ENCODE measurements around the gene RFPL4A. TPM values are rescaled to one million over a fixed set of nuclear protein-coding genes. Genes with fewer than 3 reads are reported as not detected.
"Not testable (repeated sequence)": the region's sequence is repeated elsewhere in the genome, so short reads cannot be mapped to it uniquely, and the experiment has no call there.

RFPL4A gene
- polyA plus RNA-seq = not detected

- WGBS, 2 donors = 85 to 88% methylated on average over 2 of the region's 3 CpGs
- not testable (repeated sequence) for H3K36me3 ChIP-seq (ENCODE audit: control insufficient read depth in 2 of 2, insufficient read depth in 2 of 2, low read length in 1 of 2); H3K4me1 ChIP-seq (ENCODE audit: control insufficient read depth in 2 of 2, insufficient read depth in 2 of 2, low read length in 1 of 2); H3K4me3 ChIP-seq (ENCODE audit: low read depth in 1 of 2, low read length in 2 of 2); H3K27ac ChIP-seq (ENCODE audit: low read depth in 2 of 2, low read length in 1 of 2); H3K27me3 ChIP-seq (ENCODE audit: control insufficient read depth in 1 of 2, insufficient read depth in 2 of 2, low read length in 2 of 2); H3K9me3 ChIP-seq (ENCODE audit: control insufficient read depth in 2 of 2, insufficient read depth in 1 of 2, low read depth in 1 of 2, low read length in 1 of 2)
These were observed at the start of gene RFPL4A for GRCh38 chr19:55758797-55759196. Gene RFPL4A, plus strand, starts transcription at chr19:55759097. Its CDS starts 2,704 bp downstream, at chr19:55761801.

GRCh38 chr19:55711719-55712118 lies 47.2 kb upstream of the RFPL4A start:
- Histone ChIP-seq H3K9me3 (ENCODE audit: control insufficient read depth in 2 of 2, insufficient read depth in 1 of 2, low read depth in 1 of 2, low read length in 1 of 2) (no peaks in the 10 kb centered on the region), H3K4me1 (ENCODE audit: control insufficient read depth in 2 of 2, insufficient read depth in 2 of 2, low read length in 1 of 2) (no peaks in the 10 kb centered on the region), H3K4me3 (ENCODE audit: low read depth in 1 of 2, low read length in 2 of 2) (no peak overlapping the region), H3K36me3 (ENCODE audit: control insufficient read depth in 2 of 2, insufficient read depth in 2 of 2, low read length in 1 of 2) (no peaks in the 10 kb centered on the region), H3K27me3 (ENCODE audit: control insufficient read depth in 1 of 2, insufficient read depth in 2 of 2, low read length in 2 of 2) (no peaks in the 10 kb centered on the region), H3K27ac (ENCODE audit: low read depth in 2 of 2, low read length in 1 of 2) (no peak overlapping the region)
- 74 to 76% methylated on average over 18 of the region's 18 CpGs for WGBS, 2 donors

GRCh38 chr19:55712804-55713631 lies 45.9 kb upstream of the RFPL4A start:
- H3K27me3 ChIP-seq (ENCODE audit: control insufficient read depth in 1 of 2, insufficient read depth in 2 of 2, low read length in 2 of 2) = no peaks in the 10 kb centered on the region
- 75 to 76% methylated on average over 2 of the region's 3 CpGs for WGBS, 2 donors
- no peaks in the 10 kb centered on the region for H3K36me3 ChIP-seq (ENCODE audit: control insufficient read depth in 2 of 2, insufficient read depth in 2 of 2, low read length in 1 of 2)
- H3K4me1 ChIP-seq (ENCODE audit: control insufficient read depth in 2 of 2, insufficient read depth in 2 of 2, low read length in 1 of 2) = no peaks in the 10 kb centered on the region
- no peak overlapping the region for H3K27ac ChIP-seq (ENCODE audit: low read depth in 2 of 2, low read length in 1 of 2)
- H3K4me3 ChIP-seq (ENCODE audit: low read depth in 1 of 2, low read length in 2 of 2) = no peak overlapping the region
- H3K9me3 ChIP-seq (ENCODE audit: control insufficient read depth in 2 of 2, insufficient read depth in 1 of 2, low read depth in 1 of 2, low read length in 1 of 2) = no peaks in the 10 kb centered on the region

GRCh38 chr19:55716531-55716930 lies 42.4 kb upstream of the RFPL4A start:
- no peak overlapping the region for H3K4me3 ChIP-seq (ENCODE audit: low read depth in 1 of 2, low read length in 2 of 2)
- no peaks in the 10 kb centered on the region for H3K4me1 ChIP-seq (ENCODE audit: control insufficient read depth in 2 of 2, insufficient read depth in 2 of 2, low read length in 1 of 2)
- H3K27me3 ChIP-seq (ENCODE audit: control insufficient read depth in 1 of 2, insufficient read depth in 2 of 2, low read length in 2 of 2) = no peaks in the 10 kb centered on the region
- H3K27ac ChIP-seq (ENCODE audit: low read depth in 2 of 2, low read length in 1 of 2) = no peak overlapping the region
- 82 to 83% methylated on average over 15 of the region's 15 CpGs for WGBS, 2 donors
- H3K36me3 ChIP-seq (ENCODE audit: control insufficient read depth in 2 of 2, insufficient read depth in 2 of 2, low read length in 1 of 2) = no peaks in the 10 kb centered on the region
- peaks cover 2 to 4% of the 10 kb centered on the region in 2 donors for H3K9me3 ChIP-seq (ENCODE audit: control insufficient read depth in 2 of 2, insufficient read depth in 1 of 2, low read depth in 1 of 2, low read length in 1 of 2)

GRCh38 chr19:55717251-55717650 lies 41.6 kb upstream of the RFPL4A start:
- Histone ChIP-seq H3K27ac (ENCODE audit: low read depth in 2 of 2, low read length in 1 of 2) (no peak overlapping the region), H3K9me3 (ENCODE audit: control insufficient read depth in 2 of 2, insufficient read depth in 1 of 2, low read depth in 1 of 2, low read length in 1 of 2) (peaks cover 2 to 4% of the 10 kb centered on the region in 2 donors), H3K27me3 (ENCODE audit: control insufficient read depth in 1 of 2, insufficient read depth in 2 of 2, low read length in 2 of 2) (no peaks in the 10 kb centered on the region), H3K4me3 (ENCODE audit: low read depth in 1 of 2, low read length in 2 of 2) (no peak overlapping the region), H3K4me1 (ENCODE audit: control insufficient read depth in 2 of 2, insufficient read depth in 2 of 2, low read length in 1 of 2) (no peaks in the 10 kb centered on the region), H3K36me3 (ENCODE audit: control insufficient read depth in 2 of 2, insufficient read depth in 2 of 2, low read length in 1 of 2) (no peaks in the 10 kb centered on the region)
- WGBS, 2 donors = 71 to 75% methylated on average over 11 of the region's 11 CpGs

GRCh38 chr19:55717879-55718711 lies 40.8 kb upstream of the RFPL4A start:
- 39 to 42% methylated on average over 13 of the region's 13 CpGs for WGBS, 2 donors
- H3K9me3 ChIP-seq (ENCODE audit: control insufficient read depth in 2 of 2, insufficient read depth in 1 of 2, low read depth in 1 of 2, low read length in 1 of 2); H3K27ac ChIP-seq (ENCODE audit: low read depth in 2 of 2, low read length in 1 of 2); H3K36me3 ChIP-seq (ENCODE audit: control insufficient read depth in 2 of 2, insufficient read depth in 2 of 2, low read length in 1 of 2); H3K4me3 ChIP-seq (ENCODE audit: low read depth in 1 of 2, low read length in 2 of 2); H3K4me1 ChIP-seq (ENCODE audit: control insufficient read depth in 2 of 2, insufficient read depth in 2 of 2, low read length in 1 of 2); H3K27me3 ChIP-seq (ENCODE audit: control insufficient read depth in 1 of 2, insufficient read depth in 2 of 2, low read length in 2 of 2): not testable (repeated sequence)

- H3K27ac ChIP-seq (ENCODE audit: low read depth in 2 of 2, low read length in 1 of 2) = no peak overlapping the region
- H3K9me3 ChIP-seq (ENCODE audit: control insufficient read depth in 2 of 2, insufficient read depth in 1 of 2, low read depth in 1 of 2, low read length in 1 of 2) = peaks cover 2 to 4% of the 10 kb centered on the region in 2 donors
- H3K36me3 ChIP-seq (ENCODE audit: control insufficient read depth in 2 of 2, insufficient read depth in 2 of 2, low read length in 1 of 2) = no peaks in the 10 kb centered on the region
- no peaks in the 10 kb centered on the region for H3K27me3 ChIP-seq (ENCODE audit: control insufficient read depth in 1 of 2, insufficient read depth in 2 of 2, low read length in 2 of 2)
- no peaks in the 10 kb centered on the region for H3K4me1 ChIP-seq (ENCODE audit: control insufficient read depth in 2 of 2, insufficient read depth in 2 of 2, low read length in 1 of 2)
- H3K4me3 ChIP-seq (ENCODE audit: low read depth in 1 of 2, low read length in 2 of 2) = no peak overlapping the region
- WGBS, 2 donors = 66 to 69% methylated on average over 5 of the region's 5 CpGs
These were observed 38.6 kb upstream of the RFPL4A start for GRCh38 chr19:55720214-55720746.

GRCh38 chr19:55720801-55721200 lies 38.1 kb upstream of the RFPL4A start:
- no peaks in the 10 kb centered on the region for H3K36me3 ChIP-seq (ENCODE audit: control insufficient read depth in 2 of 2, insufficient read depth in 2 of 2, low read length in 1 of 2)
- WGBS, 2 donors = 81 to 89% methylated on average over 3 of the region's 3 CpGs
- no peak overlapping the region for H3K27ac ChIP-seq (ENCODE audit: low read depth in 2 of 2, low read length in 1 of 2)
- H3K9me3 ChIP-seq (ENCODE audit: control insufficient read depth in 2 of 2, insufficient read depth in 1 of 2, low read depth in 1 of 2, low read length in 1 of 2) = peaks cover 2 to 4% of the 10 kb centered on the region in 2 donors
- H3K4me1 ChIP-seq (ENCODE audit: control insufficient read depth in 2 of 2, insufficient read depth in 2 of 2, low read length in 1 of 2) = no peaks in the 10 kb centered on the region
- no peak overlapping the region for H3K4me3 ChIP-seq (ENCODE audit: low read depth in 1 of 2, low read length in 2 of 2)
- H3K27me3 ChIP-seq (ENCODE audit: control insufficient read depth in 1 of 2, insufficient read depth in 2 of 2, low read length in 2 of 2) = no peaks in the 10 kb centered on the region

- H3K27me3 ChIP-seq (ENCODE audit: control insufficient read depth in 1 of 2, insufficient read depth in 2 of 2, low read length in 2 of 2) = no peaks in the 10 kb centered on the region
- 91 to 93% methylated on average over 8 of the region's 8 CpGs for WGBS, 2 donors
These were observed 35.4 kb upstream of the RFPL4A start for GRCh38 chr19:55723491-55723890.

More at GRCh38 chr19:55723491-55723890, 35.4 kb upstream of the RFPL4A start:
- Histone ChIP-seq H3K36me3 (ENCODE audit: control insufficient read depth in 2 of 2, insufficient read depth in 2 of 2, low read length in 1 of 2) (no peaks in the 10 kb centered on the region), H3K27ac (ENCODE audit: low read depth in 2 of 2, low read length in 1 of 2) (no peak overlapping the region), H3K4me1 (ENCODE audit: control insufficient read depth in 2 of 2, insufficient read depth in 2 of 2, low read length in 1 of 2) (no peaks in the 10 kb centered on the region), H3K4me3 (ENCODE audit: low read depth in 1 of 2, low read length in 2 of 2) (no peak overlapping the region), H3K9me3 (ENCODE audit: control insufficient read depth in 2 of 2, insufficient read depth in 1 of 2, low read depth in 1 of 2, low read length in 1 of 2) (peaks cover 2 to 4% of the 10 kb centered on the region in 2 donors)

All from esophagus (tissue), 2 donors.